CD4-positive, CD25-positive, alpha-beta regulatory T cell (primary cell): ENCODE data around the gene ACAP2. TPM values are rescaled to one million over a fixed set of nuclear protein-coding genes. Genes with fewer than 3 reads are reported as not detected.

Experiments used
- ATAC-seq, 2 donors: fragments of 150-1000 bp; cut with Tn5 transposase; one replicate each; pipeline ENCODE4 v1.10.0; 2021; ENCODE audit warnings: low read depth in 2 of 2, moderate number of reproducible peaks in 2 of 2, moderate library complexity in 1 of 2
- DNase-seq, 3 donors: peaks; one replicate each; pipeline versions ENCODE4 v3.0.0 to v3.0.0-alpha.2; 2012 to 2022; ENCODE audit warnings: mixed read lengths in 1 of 3
- H3K27ac ChIP-seq: one replicate; pipeline ENCODE4 v1.7.0; 2013; ENCODE audit warnings: mild to moderate bottlenecking, low read length; ENCODE audit not compliant: insufficient read depth, poor library complexity, severe bottlenecking
- H3K27me3 ChIP-seq: one replicate; pipeline ENCODE4 v1.7.0; 2013; ENCODE audit warnings: low read length; ENCODE audit not compliant: control insufficient read depth, insufficient read depth
- H3K36me3 ChIP-seq: one replicate; pipeline ENCODE4 v1.7.0; 2013; ENCODE audit warnings: mild to moderate bottlenecking, low read length, moderate library complexity; ENCODE audit not compliant: control insufficient read depth, insufficient read depth
- H3K4me1 ChIP-seq: 2 replicates; pipeline ENCODE4 v1.7.0; 2013; ENCODE audit warnings: mild to moderate bottlenecking, low read length; ENCODE audit not compliant: insufficient read depth, control insufficient read depth, poor library complexity, severe bottlenecking
- H3K4me3 ChIP-seq: one replicate; pipeline ENCODE4 v1.7.0; 2013; ENCODE audit warnings: low read depth, mild to moderate bottlenecking, low read length, moderate library complexity
- H3K9me3 ChIP-seq, 2 experiments: 1 replicate in 1 of 2; 2 replicates in 1 of 2; pipeline ENCODE4 v1.7.0; 2013; ENCODE audit warnings: low read length in 2 of 2, mild to moderate bottlenecking in 1 of 2, moderate library complexity in 1 of 2; ENCODE audit not compliant: control insufficient read depth in 2 of 2
- H3K27ac Mint-ChIP-seq, 3 donors: one replicate each; pipeline ENCODE4 v1.8.0; 2020 to 2022; ENCODE audit warnings: mild to moderate bottlenecking in 3 of 3, mixed read lengths in 3 of 3, moderate library complexity in 2 of 3
- H3K27me3 Mint-ChIP-seq: one replicate; pipeline ENCODE4 v1.8.0; 2022; ENCODE audit warnings: mild to moderate bottlenecking, mixed read lengths
- H3K36me3 Mint-ChIP-seq: one replicate; pipeline ENCODE4 v1.8.0; 2020; ENCODE audit warnings: mixed read lengths
- H3K4me1 Mint-ChIP-seq, 4 donors: one replicate each; pipeline ENCODE4 v1.8.0; 2020 to 2022; ENCODE audit warnings: mixed read lengths in 4 of 4, mild to moderate bottlenecking in 1 of 4
- H3K4me3 Mint-ChIP-seq, 4 donors: one replicate each; pipeline ENCODE4 v1.8.0; 2020 to 2022; ENCODE audit warnings: mild to moderate bottlenecking in 4 of 4, mixed read lengths in 4 of 4, moderate library complexity in 3 of 4
- H3K9me3 Mint-ChIP-seq, 7 donors: one replicate each; pipeline ENCODE4 v1.8.0; 2020 to 2022; ENCODE audit warnings: mixed read lengths in 7 of 7, mild to moderate bottlenecking in 3 of 7, moderate library complexity in 2 of 7
- polyA plus RNA-seq, 4 donors: library from polyadenylated mRNA; unstranded; fragments of 300-500 nt; fragmentation: Illumina TruSeq; gene quantifications; one replicate each; pipeline ENCODE4 v1.2.3, GENCODE V29; 2021
- total RNA-seq: library from RNA; stranded (reverse); gene quantifications from one replicate; pipeline ENCODE4 v1.2.3, GENCODE V29; 2022

Gene ACAP2
- total and polyA plus RNA-seq, 5 donors from 2014 or later = 36.9 to 121 (median 51.9) TPM

GRCh38 chr3:195246581-195246995 lies 196.2 kb downstream of the ACAP2 start:
- DNase-seq = no peak

DNA sequence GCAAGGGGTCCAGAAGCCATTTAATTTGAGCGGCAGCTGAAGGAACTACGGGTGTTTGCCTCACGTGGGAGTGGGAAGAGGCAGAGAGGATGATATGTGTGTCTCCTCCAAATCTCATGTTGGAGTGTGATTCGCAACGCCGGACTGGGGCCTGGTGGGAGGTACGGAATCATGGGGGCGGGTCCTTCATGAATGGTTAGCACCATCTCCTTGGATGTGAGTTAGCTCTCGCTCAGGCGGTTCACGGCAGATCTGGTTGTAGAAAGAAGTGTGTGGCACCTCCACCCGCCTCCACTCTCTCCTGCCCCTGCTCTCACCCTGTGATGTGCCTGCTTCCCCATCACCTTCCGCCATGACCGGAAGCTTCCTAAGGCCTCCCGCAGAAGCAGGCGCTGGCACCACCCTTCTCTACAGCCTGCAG lies 197.3 kb downstream of the ACAP2 start:
- Histone ChIP-seq H3K9me3 (no peaks in the 10 kb centered on the region), H3K27ac (no peak overlapping the region), H3K4me1 (peaks cover under 1% of the 10 kb centered on the region), H3K36me3 (no peaks in the 10 kb centered on the region), H3K4me3 (no peak overlapping the region), H3K27me3 (no peaks in the 10 kb centered on the region)
- Mint-ChIP-seq H3K36me3 (peaks cover 21% of the 10 kb centered on the region), H3K27ac (no peak overlapping the region), H3K4me1 (peaks cover 3 to 11% (median 9%) of the 10 kb centered on the region in 4 donors), H3K27me3 (no peaks in the 10 kb centered on the region), H3K4me3 (no peak overlapping the region), H3K9me3 (peaks cover 0 to 4% (median 0%) of the 10 kb centered on the region in 7 donors)
- ATAC-seq (no peak), DNase-seq (no peak)

More at GRCh38 chr3:195246581-195246995, 196.2 kb downstream of the ACAP2 start:
- H3K27ac ChIP-seq = no peak overlapping the region
- Mint-ChIP-seq H3K9me3 (peaks cover 0 to 2% (median 0%) of the 10 kb centered on the region in 7 donors), H3K36me3 (peaks cover 16% of the 10 kb centered on the region), H3K27me3 (no peaks in the 10 kb centered on the region), H3K27ac (no peak overlapping the region), H3K4me3 (no peak overlapping the region), H3K4me1 (peaks cover 5 to 21% (median 14%) of the 10 kb centered on the region in 4 donors)
- H3K27me3 ChIP-seq = no peaks in the 10 kb centered on the region
- H3K9me3 ChIP-seq = no peaks in the 10 kb centered on the region
- peaks cover 9% of the 10 kb centered on the region for H3K4me1 ChIP-seq
- H3K36me3 ChIP-seq = no peaks in the 10 kb centered on the region
- H3K4me3 ChIP-seq = no peak overlapping the region
- ATAC-seq = no peak

DNA sequence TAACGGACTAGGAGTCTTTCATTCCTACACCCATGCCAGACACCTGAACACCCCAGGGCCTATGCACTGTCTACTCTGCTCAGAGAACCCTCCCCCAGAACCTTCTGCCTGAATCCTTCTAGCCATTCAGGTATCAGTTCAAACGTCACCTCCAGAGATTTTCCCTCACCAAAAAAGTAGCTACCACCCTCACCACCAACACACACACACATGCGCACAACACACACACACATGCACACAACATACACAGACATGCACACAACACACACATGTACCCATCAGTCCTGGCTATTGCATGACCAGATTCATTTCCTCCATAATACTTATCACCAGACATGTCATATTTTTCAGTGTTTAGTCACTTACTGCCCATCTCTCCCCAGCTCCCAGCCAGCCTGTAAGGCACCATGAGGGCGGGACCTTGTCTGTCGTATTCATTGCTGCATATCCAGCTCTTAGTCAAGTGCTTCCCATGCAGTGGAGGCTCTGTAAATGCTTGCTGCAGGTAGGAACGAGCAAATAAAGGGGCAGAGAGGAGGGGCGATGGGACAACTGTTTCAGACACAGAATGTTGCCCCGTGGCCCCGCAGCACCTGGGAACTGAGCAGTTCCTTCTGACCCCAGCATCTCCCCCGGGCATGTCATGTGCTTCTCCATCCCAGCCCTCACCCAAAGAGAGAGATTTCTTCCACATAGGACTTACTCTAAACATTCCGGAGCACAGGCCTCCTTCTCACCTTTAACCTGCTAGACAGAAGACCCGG lies 201.0 kb downstream of the ACAP2 start:
- Mint-ChIP-seq H3K27ac (no peak overlapping the region), H3K36me3 (peaks cover 39% of the 10 kb centered on the region), H3K27me3 (no peaks in the 10 kb centered on the region), H3K4me3 (no peak overlapping the region), H3K4me1 (peaks cover 0 to 5% (median under 1%) of the 10 kb centered on the region in 4 donors), H3K9me3 (peaks cover 0 to 12% (median 0%) of the 10 kb centered on the region in 7 donors)
- Histone ChIP-seq H3K4me1 (no peaks in the 10 kb centered on the region), H3K4me3 (no peak overlapping the region), H3K9me3 (peaks cover 6% of the 10 kb centered on the region in 2 experiments), H3K36me3 (peaks cover 3% of the 10 kb centered on the region), H3K27ac (no peak overlapping the region), H3K27me3 (no peaks in the 10 kb centered on the region)
- no peak for ATAC-seq
- no peak for DNase-seq

- H3K4me1 Mint-ChIP-seq = peaks cover 0 to 5% (median under 1%) of the 10 kb centered on the region in 4 donors
- Histone ChIP-seq H3K27ac (no peak overlapping the region), H3K36me3 (peaks cover 3% of the 10 kb centered on the region), H3K9me3 (peaks cover 6 to 10% of the 10 kb centered on the region in 2 experiments), H3K27me3 (no peaks in the 10 kb centered on the region), H3K4me3 (no peak overlapping the region), H3K4me1 (no peaks in the 10 kb centered on the region)
- H3K4me3 Mint-ChIP-seq = no peak overlapping the region
- H3K27me3 Mint-ChIP-seq = no peaks in the 10 kb centered on the region
- H3K9me3 Mint-ChIP-seq = peaks cover 0 to 12% (median 0%) of the 10 kb centered on the region in 7 donors
- DNase-seq (no peak), ATAC-seq (no peak)
- no peak overlapping the region for H3K27ac Mint-ChIP-seq
- peaks cover 33% of the 10 kb centered on the region for H3K36me3 Mint-ChIP-seq
Measured at GRCh38 chr3:195240939-195241338, 201.9 kb downstream of the ACAP2 start.

GRCh38 chr3:195240171-195240701 lies 202.6 kb downstream of the ACAP2 start:
- H3K4me3 Mint-ChIP-seq = no peak overlapping the region
- Histone ChIP-seq H3K36me3 (peaks cover 3% of the 10 kb centered on the region), H3K9me3 (peaks cover 6 to 10% of the 10 kb centered on the region in 2 experiments), H3K27me3 (no peaks in the 10 kb centered on the region), H3K4me3 (no peak overlapping the region), H3K4me1 (no peaks in the 10 kb centered on the region), H3K27ac (no peak overlapping the region)
- H3K27ac Mint-ChIP-seq = no peak overlapping the region
- ATAC-seq (no peak), DNase-seq (no peak)
- H3K9me3 Mint-ChIP-seq = peaks cover 0 to 12% (median 2%) of the 10 kb centered on the region in 7 donors
- H3K27me3 Mint-ChIP-seq = no peaks in the 10 kb centered on the region
- peaks cover 34% of the 10 kb centered on the region for H3K36me3 Mint-ChIP-seq
- H3K4me1 Mint-ChIP-seq = peaks cover 0 to 6% (median under 1%) of the 10 kb centered on the region in 4 donors

GRCh38 chr3:195239121-195239520 lies 203.7 kb downstream of the ACAP2 start:
- ATAC-seq (no peak), DNase-seq (no peak)
- H3K27me3 Mint-ChIP-seq = peaks cover 4% of the 10 kb centered on the region
- H3K9me3 Mint-ChIP-seq = peaks cover 0 to 12% (median 4%) of the 10 kb centered on the region in 7 donors
- Histone ChIP-seq H3K27me3 (no peaks in the 10 kb centered on the region), H3K9me3 (peaks cover 6 to 10% of the 10 kb centered on the region in 2 experiments), H3K27ac (no peak overlapping the region), H3K4me3 (no peak overlapping the region), H3K36me3 (peaks cover 3% of the 10 kb centered on the region), H3K4me1 (no peaks in the 10 kb centered on the region)
- peaks cover 34% of the 10 kb centered on the region for H3K36me3 Mint-ChIP-seq
- H3K4me3 Mint-ChIP-seq = no peak overlapping the region
- H3K4me1 Mint-ChIP-seq = peaks cover 0 to 6% (median under 1%) of the 10 kb centered on the region in 4 donors
- no peak overlapping the region for H3K27ac Mint-ChIP-seq

DNA sequence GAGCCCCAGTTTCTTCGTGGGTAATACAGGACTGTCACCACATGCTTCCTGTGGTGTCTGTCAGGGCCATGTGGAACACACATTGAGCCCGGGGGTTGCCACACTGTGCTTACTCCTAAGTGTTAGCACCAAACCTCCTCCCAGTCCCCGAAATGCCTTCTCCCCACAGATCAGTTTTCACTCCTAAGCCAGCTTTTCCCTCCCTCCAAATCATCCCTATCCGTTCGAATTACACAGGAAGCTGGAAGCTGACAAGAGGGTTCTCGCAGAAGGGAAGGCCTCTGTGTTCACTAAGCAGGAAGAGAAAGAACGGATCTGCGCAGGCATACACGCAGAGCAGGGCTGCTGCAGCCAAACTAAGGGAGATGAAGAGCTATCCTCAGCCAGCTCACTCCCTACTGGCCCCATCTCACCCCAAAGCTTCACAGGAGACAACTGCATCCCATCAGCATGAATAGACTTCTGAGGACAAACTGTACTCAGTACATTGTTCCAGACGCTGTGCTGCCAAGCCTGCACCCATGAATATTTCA lies 204.2 kb downstream of the ACAP2 start:
- no peak overlapping the region for H3K27ac Mint-ChIP-seq
- peaks cover 4% of the 10 kb centered on the region for H3K27me3 Mint-ChIP-seq
- ATAC-seq = no peak

More for the DNA sequence above, 204.2 kb downstream of the ACAP2 start:
- Histone ChIP-seq H3K4me3 (no peak overlapping the region), H3K9me3 (peaks cover 6 to 10% of the 10 kb centered on the region in 2 experiments), H3K4me1 (no peaks in the 10 kb centered on the region), H3K27ac (no peak overlapping the region), H3K27me3 (no peaks in the 10 kb centered on the region), H3K36me3 (peaks cover 3% of the 10 kb centered on the region)
- Mint-ChIP-seq H3K4me1 (peaks cover 0 to 4% (median 0%) of the 10 kb centered on the region in 4 donors), H3K9me3 (peaks cover 0 to 12% (median 4%) of the 10 kb centered on the region in 7 donors), H3K36me3 (peaks cover 34% of the 10 kb centered on the region), H3K4me3 (no peak overlapping the region)
- DNase-seq = no peak
